OCI-LY3 (cell line): Measurements from ENCODE around the gene CSF3R.

Experiments used
- EZH2phosphoT487 ChIP-seq: fragments of 200-600 bp; shearing (Covaris generic); IDR thresholded peaks from 2 replicates; pipeline ENCODE4 v1.6.1; 2018; ENCODE audit warnings: antibody characterized with exemption, mixed run types, low read depth
- TF ChIP-seq, protein P1 (sequence below): fragments of 200-600, 300-600 bp; sonication (generic); IDR thresholded peaks from 2 replicates; pipeline ENCODE4 v1.5.1; 2014; ENCODE audit warnings: antibody characterized with exemption, low read length, low read depth

DNA sequence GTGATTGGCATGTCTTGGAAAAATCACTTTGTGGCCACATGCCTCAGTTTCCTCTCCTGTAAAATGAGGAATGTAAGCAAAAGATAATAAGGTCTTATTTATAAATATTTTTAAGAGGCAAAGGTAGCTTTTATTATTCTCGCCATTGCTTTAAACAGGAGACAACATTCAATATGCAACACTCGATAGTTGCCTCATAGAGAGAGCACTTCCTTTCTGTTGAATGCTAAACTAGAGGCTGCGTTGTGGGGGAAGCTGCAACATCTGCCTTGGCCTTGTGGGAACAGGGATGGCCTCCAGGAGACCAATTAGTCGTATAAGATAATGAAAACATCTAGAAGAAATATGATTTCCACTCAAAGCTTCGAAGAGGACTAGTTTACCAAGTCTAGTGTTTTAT is 36.0 kb downstream of the CSF3R start:
- TF ChIP-seq, protein P1, sequence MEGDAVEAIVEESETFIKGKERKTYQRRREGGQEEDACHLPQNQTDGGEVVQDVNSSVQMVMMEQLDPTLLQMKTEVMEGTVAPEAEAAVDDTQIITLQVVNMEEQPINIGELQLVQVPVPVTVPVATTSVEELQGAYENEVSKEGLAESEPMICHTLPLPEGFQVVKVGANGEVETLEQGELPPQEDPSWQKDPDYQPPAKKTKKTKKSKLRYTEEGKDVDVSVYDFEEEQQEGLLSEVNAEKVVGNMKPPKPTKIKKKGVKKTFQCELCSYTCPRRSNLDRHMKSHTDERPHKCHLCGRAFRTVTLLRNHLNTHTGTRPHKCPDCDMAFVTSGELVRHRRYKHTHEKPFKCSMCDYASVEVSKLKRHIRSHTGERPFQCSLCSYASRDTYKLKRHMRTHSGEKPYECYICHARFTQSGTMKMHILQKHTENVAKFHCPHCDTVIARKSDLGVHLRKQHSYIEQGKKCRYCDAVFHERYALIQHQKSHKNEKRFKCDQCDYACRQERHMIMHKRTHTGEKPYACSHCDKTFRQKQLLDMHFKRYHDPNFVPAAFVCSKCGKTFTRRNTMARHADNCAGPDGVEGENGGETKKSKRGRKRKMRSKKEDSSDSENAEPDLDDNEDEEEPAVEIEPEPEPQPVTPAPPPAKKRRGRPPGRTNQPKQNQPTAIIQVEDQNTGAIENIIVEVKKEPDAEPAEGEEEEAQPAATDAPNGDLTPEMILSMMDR: no peak
- no peak for TF ChIP-seq EZH2phosphoT487
